Esophagus squamous epithelium (tissue), 4 donors: ENCODE measurements around the gene BABAM2.

Source experiments
- CTCF ChIP-seq, 6 experiments: fragments of 450-650 bp in 4 of 6; fragments of 200-600 bp in 2 of 6; sonication (generic) in 2 of 6; IDR thresholded peaks; one replicate each; pipeline ENCODE4 v1.5.1; 2016 to 2019; ENCODE audit warnings: antibody characterized with exemption in 6 of 6, mild to moderate bottlenecking in 4 of 6, moderate library complexity in 4 of 6
- POLR2A ChIP-seq, 4 donors: fragments of 450-650 bp; IDR thresholded peaks; one replicate each; pipeline ENCODE4 v1.6.1; 2017; ENCODE audit warnings: antibody characterized with exemption in 4 of 4, mild to moderate bottlenecking in 4 of 4, moderate library complexity in 3 of 4

GRCh38 chr2:28268386-28268785, 377.9 kb downstream of the BABAM2 start:
- TF ChIP-seq POLR2A (IDR thresholded peaks at IDR 0.05) (no peak), CTCF (IDR thresholded peaks at IDR 0.05) (no peak)
